Kidney tubule cell (primary cell): ENCODE data around the gene IL15RA.
"Not testable (repeated sequence)": the region's sequence is repeated elsewhere in the genome, so short reads cannot be mapped to it uniquely, and the experiment has no call there.

ENCODE experiments used
- DNase-seq: peaks from one replicate; pipeline ENCODE4 v3.0.0-alpha.2; 2018; ENCODE audit warnings: low spot score

The IL15RA gene

GRCh38 chr10:5921746-5922145 is 55.6 kb downstream of the IL15RA start:
- DNase-seq, result no peak

DNA sequence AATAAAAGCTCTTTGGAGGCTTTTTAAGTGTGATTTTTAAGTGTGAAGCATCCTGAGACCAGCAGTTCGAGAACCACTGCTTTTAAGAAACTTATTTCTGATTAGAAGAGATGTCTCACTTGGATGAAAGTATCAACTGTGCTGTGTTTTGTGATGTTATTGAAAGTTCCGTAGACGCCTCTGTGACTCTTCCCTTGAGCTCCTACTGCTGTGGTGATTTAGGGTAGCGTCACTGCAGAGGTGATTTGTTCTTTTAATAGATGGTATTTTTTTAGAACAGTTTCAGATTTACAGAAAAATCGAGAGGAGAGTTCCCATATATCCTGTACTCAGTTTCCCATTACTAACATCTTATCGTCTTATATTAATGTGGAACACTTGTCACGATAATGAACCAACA is 57.8 kb downstream of the IL15RA start:
- no peak for DNase-seq

GRCh38 chr10:5918763-5919162 is 58.6 kb downstream of the IL15RA start:
- DNase-seq, result no peak

GRCh38 chr10:5917305-5917704 is 60.0 kb downstream of the IL15RA start:
- DNase-seq, result no peak

DNA sequence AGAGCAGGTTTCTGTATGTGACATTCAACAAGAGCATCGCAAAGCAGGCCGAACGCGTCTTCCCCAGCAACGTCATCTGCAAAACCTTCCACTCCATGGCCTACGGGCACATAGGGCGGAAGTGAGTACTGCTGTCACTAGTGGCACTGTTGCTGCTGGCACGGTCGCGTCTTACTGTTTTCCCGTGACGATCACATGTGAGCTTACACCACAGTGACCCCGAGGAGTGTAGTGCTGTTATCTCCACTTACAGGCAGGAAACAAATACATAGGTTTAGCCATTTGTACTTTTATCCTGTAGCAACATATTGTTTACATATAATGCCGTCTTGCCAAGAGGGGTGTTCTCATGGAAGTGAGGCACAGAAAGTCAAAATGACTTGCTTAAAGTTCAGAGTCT is 61.9 kb downstream of the IL15RA start:
- no peak for DNase-seq

DNA sequence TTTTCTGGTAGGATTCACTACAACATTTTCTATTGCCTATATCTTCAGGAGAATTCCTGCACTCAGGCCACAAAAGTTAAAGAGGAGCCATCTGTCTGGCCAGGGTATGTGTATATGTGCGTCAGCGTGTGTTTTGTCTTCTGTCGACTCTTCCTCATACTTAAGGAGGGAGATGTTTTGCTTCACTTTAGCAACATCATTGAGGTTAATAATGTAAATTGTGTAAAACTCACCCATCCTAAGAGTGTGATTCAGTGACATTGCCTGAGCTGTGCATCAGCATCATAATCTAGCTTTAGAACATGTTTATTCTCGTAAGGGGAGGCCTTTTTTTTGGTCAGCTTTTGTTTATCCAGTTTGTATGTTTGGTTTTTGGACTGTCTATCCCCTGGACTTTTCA is 63.6 kb downstream of the IL15RA start:
- no peak for DNase-seq

DNA sequence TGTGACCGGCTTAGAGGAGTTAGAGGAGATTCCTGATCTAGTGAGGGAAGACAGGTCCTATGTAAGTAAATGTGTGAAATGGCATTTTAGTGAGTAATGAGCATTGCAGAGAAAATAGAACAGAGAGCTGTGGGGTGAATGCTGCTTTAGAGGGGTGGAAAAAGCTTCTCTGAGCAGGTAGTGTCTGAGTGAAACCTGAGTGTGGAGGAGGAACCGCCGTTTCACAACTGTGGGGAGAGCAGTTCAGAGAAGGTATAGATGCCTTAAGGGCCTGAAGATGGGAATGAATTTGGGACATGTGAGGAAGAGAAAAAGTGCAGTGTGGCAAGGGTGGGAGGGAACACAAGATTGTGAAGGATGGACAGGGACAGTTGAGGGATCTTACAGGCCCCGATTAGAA is 65.7 kb downstream of the IL15RA start:
- no peak for DNase-seq

DNA sequence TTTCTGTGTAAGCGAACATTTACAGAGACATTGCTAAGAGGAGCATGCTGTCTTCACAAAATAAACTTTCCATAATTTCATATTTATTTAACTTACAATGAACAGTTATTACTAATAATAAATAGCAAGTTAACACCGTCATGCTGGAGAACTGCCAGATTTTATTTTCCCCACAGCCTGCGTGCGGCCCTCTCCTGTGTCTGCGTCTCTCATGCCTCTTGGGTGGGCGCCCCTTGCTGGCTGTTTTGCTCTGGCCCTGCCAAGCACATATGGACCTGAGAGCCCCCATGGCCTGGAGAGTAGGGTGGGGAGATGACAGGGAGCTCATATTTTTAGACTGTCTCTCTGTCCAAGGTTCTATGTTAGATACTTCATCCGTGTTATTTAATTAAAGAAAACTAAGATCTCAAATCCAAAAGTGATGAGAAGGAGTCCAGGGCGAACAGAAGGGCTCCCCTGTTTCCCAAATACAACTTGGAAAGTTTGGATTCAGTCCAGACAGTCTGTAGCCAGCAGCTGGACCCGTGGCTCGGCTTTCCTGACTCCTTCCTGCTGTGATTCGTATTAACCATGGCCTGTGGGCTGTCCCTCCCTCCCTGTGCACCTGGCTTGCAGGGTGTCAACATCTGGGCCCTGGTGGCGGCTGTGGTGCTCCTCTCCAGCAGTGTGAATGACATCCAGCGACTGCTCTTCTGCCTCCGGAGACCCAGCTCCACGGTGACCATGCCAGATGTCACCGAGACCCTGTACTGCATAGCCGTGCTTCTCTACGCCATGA is 66.8 kb downstream of the IL15RA start:
- no peak for DNase-seq

DNA sequence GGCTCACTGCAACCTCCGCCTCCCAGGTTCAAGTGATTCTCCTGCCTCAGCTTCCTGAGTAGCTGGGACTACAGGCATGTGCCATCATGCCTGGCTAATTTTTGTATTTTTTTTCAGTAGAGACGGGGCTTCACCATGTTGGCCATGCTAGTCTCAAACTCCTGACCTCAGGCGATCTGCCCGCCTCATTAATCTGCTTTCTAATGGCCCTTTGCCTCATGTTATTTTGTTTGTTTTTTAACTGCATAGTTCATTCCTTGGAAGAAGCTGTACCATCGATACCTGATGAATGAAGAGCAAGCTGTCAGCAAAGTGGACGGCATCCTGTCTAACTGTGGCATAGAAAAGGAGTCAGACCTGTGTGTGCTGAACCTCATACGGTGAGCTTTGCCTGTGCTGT is 68.7 kb downstream of the IL15RA start:
- DNase-seq, result not testable (repeated sequence)

GRCh38 chr10:5906651-5907050 is 70.7 kb downstream of the IL15RA start:
- no peak for DNase-seq

GRCh38 chr10:5905854-5906507 is 71.4 kb downstream of the IL15RA start:
- no peak for DNase-seq

- no peak for DNase-seq
These were observed 73.1 kb downstream of the IL15RA start for GRCh38 chr10:5904227-5904626.

DNA sequence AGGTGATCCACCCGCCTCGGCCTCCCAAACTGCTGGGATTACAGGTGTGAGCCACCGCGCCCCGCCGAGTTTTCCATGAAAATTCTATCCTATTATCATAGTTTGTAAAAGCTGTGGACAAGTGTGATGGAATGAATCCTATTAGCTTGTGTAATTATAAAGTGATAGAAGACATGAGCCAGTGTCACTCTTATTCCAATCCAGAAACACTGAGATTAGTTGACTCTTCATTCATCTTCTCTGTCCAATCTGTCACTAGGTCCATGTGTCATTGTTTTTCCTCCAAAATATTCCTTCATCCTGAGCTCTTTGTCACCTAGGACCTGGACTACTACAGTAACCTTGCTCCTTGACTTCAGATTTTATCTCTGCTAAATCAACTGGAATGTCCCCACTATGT is 73.8 kb downstream of the IL15RA start:
- no peak for DNase-seq

DNA sequence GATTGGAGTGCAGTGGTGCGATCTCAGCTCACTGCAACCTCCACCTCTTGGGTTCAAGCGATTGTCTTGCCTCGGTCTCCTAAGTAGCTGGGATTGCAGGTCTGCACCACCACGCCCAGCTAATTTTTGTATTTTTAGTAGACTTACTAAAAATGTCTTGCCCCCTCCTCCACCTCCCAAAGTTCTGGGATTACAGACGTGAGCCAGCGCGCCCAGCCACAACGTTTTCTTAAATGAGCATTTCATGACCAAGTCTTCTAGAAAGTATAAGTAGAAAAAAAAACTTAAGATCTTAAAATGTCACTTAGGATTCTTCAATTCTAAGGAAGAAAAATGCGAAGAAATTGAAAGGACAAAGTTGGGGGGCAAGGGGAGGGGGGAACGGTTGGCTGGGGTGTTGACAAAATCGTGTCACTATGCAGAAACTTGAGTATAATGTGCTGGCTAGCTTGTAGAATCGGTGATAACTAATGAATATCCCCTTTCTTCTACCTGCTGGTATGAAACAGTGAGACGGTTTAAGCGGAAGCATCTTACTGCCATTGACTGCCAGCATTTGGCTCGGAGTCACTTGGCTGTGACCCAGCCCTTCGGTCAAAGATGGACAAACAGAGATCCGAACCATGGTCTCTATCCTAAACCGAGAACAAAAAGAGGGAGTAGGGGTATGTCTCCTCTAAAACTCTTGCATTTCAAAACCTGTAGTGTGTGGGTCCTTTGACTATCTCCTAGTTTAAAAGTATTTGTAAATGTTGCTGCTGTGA is 74.7 kb downstream of the IL15RA start:
- no peak for DNase-seq
